IPS-18c (cell line): ENCODE measurements around the gene ARHGAP32.
"Not testable (repeated sequence)": the region's sequence is repeated elsewhere in the genome, so short reads cannot be mapped to it uniquely, and the experiment has no call there.

Experiments used
- H3K4me3 ChIP-seq: 2 replicates; pipeline ENCODE4 v1.7.0; 2013; ENCODE audit warnings: low read depth, mild to moderate bottlenecking, low read length, moderate library complexity; ENCODE audit not compliant: insufficient read depth
- H3K9me3 ChIP-seq: one replicate; pipeline ENCODE4 v1.6.1; 2013; ENCODE audit warnings: mild to moderate bottlenecking, low read length, moderate library complexity; ENCODE audit not compliant: control insufficient read depth, insufficient read depth

The ARHGAP32 gene

DNA sequence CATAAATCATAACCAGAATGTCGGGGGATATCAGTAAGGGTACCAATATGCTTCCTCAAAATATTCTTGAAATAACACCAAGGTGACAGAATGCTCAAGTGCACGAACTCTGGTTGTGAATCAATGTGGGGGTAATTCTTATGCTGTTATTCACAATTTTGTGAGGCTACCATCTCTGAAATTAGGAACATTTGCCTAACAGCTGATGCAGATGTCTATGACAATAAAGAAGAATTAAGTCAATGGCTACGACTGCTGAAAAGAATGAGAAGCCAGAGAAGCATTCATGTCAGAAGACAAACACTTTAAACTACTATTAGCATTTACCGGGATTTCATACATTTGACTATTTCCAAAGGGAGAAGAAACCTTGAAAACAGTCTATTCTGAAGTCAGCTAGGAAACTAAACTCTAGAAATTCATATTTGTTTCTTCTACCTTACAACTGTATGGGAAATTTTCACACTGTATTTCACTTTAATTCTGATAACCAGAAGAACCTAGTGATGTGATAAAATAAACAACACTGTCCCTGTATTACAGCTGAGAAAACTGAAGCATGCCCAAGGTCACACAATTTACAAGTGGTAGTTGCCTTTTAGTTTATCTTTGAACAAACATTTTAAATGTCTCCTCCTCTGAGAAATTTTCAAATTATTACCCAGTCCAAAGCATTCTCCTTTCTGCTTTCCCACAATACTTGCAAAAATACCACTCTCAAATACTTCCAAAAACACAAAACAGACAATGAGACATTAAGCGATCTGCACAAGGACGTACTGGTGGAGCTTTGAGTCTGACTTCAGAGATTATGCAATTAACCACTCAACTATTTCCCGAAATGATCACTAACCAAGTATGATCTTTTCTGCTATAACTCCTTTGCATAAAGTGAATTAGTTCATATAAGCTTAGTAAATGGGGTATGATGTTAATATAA lies 18.0 kb upstream of the ARHGAP32 start:
- Histone ChIP-seq H3K4me3 (no peak overlapping the region), H3K9me3 (no peaks in the 10 kb centered on the region)

DNA sequence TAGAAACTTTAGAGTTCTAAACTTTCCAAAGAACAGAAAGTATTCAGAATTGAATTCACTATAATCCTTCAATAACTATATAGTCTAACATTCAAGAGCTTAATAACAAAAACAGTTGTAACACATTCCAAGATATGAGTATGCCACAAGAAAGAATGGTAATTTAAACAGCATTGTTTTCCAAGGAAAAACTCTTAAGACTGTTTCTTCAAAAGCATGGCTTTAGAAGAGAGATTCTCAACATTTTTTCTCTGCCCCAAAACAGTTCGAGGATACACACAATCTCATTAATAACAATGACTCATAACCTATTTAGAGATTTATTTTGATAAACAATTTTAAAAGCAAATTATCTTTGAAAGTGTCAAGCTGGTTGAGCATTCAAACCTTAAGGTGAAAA lies 16.7 kb upstream of the ARHGAP32 start:
- no peak overlapping the region for H3K4me3 ChIP-seq
- no peaks in the 10 kb centered on the region for H3K9me3 ChIP-seq

DNA sequence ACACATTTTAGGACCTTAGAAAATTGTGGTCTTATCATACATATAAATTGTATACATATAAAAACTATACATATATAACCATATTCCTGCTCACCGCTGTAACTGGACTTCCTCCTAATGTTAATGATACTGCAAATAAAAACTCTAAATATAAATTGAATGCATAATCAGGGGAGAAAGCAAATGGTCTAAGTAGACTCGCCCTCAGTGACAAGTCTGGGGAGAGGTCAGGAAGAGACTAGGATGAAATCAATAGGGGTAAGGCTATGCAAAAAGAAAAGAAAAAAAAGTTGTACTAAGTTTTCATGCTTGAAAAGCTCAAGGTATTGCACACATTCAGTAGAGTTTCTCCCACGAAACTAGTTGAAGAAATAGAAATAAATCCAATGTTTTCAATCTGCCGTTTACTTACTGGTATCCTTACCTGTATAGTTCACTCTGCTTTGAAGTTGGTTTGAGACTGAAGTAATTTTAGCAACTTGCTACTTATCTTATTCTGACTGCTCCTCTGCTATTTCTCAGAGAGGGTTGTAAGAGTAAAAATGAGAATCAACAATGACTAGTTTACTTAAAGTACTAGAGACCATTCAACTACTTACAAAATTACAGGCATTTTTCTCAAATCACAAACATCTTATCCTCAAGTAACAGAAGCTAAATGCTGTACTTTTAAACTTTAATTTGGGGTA lies 12.2 kb upstream of the ARHGAP32 start:
- H3K9me3 ChIP-seq: peaks cover 8% of the 10 kb centered on the region
- no peak overlapping the region for H3K4me3 ChIP-seq

DNA sequence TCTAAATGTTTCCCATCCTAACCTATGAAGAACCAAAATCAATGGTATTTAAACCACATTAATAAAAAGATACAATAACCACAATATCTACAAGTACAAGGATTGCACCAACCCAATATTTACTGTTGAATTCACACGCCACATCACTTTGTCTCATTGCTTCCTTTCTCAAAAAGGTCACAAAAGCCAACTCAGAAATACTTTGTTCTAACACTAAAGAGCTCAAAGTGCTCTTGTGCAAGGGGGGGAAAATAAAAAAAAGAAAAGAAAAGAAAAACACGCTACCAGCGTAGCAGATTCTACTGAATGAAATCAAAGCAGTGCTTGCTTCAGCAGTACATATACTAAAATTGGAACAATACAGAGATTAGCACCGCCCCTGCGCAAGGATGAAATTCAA lies 10.5 kb upstream of the ARHGAP32 start:
- H3K4me3 ChIP-seq: no peak overlapping the region
- H3K9me3 ChIP-seq: peaks cover 8% of the 10 kb centered on the region

DNA sequence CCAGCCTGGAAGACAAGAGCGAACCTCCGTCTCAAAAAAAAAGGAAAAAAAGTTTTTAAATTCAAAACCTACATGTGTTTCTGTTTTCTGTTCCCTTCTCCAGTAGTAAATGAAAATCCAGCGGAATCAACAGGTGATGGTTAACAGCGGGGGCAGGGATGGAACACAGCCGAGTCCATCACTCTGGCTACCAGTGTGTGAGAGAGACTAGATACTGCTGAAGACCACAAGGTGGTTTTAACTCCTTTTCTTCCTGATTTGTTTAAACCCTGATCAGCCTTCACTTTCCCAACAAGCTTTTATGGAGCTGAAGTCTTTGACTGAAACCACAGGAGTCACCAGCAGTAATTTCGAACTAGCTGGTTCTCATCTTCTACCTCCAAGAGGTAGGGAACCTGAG lies 3.6 kb upstream of the ARHGAP32 start:
- no peak overlapping the region for H3K4me3 ChIP-seq
- peaks cover 8% of the 10 kb centered on the region for H3K9me3 ChIP-seq

DNA sequence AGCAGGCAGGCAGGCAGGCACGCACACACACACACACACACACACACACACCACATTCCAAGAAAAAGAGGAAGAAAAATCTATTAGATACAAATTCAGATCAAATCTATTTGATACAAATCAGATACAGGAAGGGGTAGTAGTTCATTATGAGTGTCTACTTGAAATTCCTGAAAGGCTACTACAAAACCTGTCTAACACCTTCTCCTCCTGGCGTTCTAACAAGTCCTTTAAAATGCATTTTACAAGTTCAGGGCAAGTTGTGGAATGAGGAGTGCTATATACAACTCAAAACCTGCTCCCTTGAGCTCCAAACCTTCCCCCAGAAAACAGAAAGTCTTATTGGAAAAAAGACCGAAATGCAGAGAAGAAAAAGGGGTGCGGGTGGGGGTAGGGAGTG lies 476 bp downstream of the ARHGAP32 start:
- Histone ChIP-seq H3K4me3 (no peak overlapping the region), H3K9me3 (no peaks in the 10 kb centered on the region)

DNA sequence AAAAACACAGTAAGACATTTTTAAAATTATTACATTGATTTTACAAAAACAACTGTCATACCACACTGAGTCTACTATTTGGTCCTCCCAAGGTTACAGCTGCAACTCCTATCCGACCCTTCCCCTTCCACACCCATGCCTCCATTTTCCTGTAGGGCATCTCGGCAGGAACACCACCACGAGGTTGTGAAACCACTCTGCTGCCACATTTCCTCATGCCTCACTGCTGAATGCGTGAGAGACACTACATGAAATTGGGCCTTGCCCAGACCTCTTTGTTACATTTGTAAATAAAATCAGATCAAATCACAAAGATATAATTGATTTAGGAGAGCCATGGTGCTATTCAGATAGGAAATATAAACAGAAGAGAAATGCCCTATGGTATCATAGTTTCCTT lies 2.0 kb downstream of the ARHGAP32 start:
- no peak overlapping the region for H3K4me3 ChIP-seq
- no peaks in the 10 kb centered on the region for H3K9me3 ChIP-seq

DNA sequence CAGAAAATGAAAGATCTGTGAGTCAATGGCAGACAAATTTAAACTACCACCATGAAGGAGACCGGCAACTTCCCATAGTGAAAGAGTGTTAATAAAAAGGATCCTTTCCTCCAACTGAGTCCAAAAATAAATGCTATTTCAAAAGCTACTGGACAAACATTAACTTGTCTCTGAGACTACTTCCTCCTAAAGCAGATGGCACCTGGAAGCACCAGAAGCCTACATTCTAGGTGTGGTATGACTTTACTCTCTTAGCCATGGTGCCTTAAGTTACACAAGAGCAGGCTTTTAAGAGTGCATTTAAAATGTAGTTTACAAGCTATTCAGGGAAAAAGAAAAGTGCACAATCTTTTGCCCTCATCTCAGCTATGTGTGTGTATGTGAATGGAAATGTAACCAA lies 2.5 kb downstream of the ARHGAP32 start:
- Histone ChIP-seq H3K4me3 (no peak overlapping the region), H3K9me3 (no peaks in the 10 kb centered on the region)

DNA sequence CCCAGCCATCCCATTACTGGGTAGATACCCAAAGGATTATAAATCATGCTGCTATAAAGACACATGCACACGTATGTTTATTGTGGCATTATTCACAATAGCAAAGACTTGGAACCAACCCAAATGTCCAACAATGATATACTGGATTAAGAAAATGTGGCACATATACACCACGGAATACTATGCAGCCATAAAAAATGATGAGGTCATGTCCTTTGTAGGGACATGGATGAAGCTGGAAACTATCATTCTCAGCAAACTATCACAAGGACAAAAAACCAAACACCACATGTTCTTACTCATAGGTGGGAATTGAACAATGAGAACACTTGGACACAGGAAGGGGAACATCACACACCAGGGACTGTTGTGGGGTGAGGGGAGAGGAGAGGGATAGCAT lies 7.0 kb downstream of the ARHGAP32 start:
- H3K9me3 ChIP-seq: not testable (repeated sequence)

DNA sequence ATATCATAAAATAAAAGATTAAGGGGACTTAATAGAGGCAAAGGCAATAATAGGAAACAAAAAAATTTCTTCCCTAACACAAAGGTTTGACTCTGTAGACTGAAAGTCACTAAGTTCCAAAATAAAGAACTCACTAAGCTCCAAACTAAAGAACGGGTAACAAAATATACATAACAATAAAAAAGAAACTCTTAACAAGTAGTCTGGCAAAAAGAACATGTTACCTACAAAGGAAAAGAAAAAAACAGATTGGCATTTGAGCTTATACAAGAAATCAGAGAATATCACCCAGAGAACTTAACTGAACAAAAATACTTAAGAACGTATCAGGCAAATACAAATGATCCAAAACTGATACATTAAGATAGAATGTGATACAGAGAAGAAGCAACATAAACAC lies 7.5 kb downstream of the ARHGAP32 start:
- Histone ChIP-seq H3K4me3 (no peak overlapping the region), H3K9me3 (no peaks in the 10 kb centered on the region)

More for the DNA sequence above, 7.0 kb downstream of the ARHGAP32 start:
- H3K4me3 ChIP-seq: not testable (repeated sequence)

DNA sequence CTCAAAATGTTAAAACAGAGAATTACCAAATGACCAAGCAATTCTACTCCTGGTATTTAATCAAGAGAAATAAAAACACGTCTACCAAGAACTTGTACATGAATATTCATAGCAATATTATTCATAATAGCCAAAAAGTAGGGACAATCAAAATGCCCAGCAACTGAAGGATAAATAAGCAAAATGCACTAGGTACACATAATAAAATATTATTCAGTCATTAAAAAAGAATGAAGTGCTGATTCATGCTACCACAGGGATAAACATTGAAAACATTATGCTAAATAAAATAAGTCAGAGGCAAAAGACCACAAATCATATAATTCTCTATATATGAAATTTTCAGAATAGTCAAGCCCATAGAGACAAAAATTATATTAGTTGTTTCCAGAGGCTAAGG lies 24.8 kb downstream of the ARHGAP32 start:
- H3K9me3 ChIP-seq: no peaks in the 10 kb centered on the region
- H3K4me3 ChIP-seq: no peak overlapping the region

DNA sequence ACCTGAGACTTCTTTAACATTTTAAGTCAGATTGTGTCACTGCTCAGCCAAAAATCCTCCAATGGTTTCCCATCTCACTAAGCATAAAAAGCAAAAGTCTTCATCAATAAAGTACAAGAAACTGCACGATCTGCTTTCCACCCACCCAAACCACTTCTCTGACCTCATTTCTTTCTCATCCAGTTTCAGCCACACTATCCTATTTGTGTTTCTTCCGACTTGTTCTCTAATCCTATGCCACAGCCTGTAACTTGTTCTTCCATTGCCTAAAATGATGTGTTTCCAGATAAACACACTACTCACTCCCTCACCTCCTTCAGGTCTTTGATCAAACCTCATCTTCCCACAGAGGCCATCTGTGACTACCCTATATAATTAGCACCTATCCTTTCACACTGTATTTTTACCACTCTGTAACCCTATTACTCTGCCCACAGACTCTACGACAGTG lies 28.4 kb downstream of the ARHGAP32 start:
- Histone ChIP-seq H3K9me3 (no peaks in the 10 kb centered on the region), H3K4me3 (no peak overlapping the region)

DNA sequence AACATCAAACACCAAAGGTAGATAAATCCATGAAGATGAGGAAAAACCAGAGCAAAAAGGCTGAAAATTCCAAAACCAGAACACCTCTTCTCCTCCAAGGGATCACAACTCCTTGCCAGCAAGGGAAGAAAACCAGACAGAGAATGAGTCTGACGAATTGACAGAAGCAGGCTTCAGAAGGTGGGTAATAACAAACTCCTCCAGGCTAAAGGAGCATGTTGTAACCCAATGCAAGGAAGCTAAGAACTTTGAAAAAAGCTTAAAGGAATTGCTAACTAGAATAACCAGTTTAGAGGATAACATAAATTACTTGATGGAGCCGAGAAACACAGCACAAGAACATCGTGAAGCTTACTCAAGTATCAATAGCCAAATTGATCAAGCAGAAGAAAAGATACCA lies 35.0 kb downstream of the ARHGAP32 start:
- not testable (repeated sequence) for H3K4me3 ChIP-seq, H3K9me3 ChIP-seq

DNA sequence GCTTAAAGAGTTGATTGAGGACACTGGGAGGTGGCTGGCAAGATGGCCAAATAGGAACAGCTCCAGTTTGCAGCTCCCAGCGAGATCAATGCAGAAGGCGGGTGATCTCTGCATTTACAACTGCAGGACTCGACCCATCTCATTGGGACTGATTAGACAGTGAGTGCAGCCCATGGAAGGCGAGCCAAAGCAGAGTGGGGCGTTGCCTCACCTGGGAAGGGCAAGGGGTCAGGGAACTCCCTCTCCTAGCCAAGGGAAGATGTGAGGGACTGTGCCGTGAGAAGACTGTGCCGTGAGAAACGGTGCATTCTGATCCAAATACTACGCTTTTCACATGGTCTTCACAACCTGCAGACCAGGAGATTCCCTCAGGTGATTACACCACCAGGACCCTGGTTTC lies 36.4 kb downstream of the ARHGAP32 start:
- H3K4me3 ChIP-seq: no peak overlapping the region
- H3K9me3 ChIP-seq: peaks cover 2% of the 10 kb centered on the region

DNA sequence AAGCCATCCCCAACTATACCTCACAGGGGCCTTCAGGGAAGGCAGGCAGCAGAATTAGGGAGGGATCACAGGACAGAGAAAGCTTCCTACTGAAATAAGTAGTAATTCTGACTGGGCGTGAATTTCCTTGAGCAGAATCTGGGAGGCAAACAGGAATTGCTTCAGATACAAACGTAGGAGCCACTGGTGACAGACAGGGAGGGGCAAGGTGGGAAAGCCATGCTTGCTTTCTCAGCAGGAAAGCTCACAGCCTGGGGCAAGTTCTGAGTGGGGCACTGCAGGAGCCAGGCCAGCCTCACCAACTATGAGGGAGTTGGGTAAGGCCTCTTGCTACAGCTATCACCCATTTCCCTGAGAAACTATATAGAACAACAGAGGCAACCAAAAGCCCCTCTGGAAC lies 43.6 kb downstream of the ARHGAP32 start:
- no peak overlapping the region for H3K4me3 ChIP-seq
- H3K9me3 ChIP-seq: no peaks in the 10 kb centered on the region

DNA sequence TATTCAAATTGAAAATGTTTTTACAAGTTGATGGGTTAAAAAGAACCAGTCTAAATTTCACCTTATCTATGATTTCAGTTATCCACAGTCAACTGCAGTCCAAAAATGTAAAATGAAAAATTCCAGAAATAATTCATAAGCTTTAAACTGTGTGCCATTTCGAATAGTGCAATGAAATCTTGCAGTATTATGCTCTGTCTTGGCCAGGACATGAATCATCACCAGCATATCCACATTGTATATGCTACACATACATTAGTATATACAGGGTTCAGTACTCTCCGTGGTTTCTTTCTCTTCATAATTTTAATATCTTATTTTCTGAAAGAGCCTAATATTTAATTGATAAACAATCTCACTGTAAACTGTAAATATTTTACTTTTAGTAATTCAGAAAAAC lies 45.9 kb downstream of the ARHGAP32 start:
- H3K4me3 ChIP-seq: no peak overlapping the region

DNA sequence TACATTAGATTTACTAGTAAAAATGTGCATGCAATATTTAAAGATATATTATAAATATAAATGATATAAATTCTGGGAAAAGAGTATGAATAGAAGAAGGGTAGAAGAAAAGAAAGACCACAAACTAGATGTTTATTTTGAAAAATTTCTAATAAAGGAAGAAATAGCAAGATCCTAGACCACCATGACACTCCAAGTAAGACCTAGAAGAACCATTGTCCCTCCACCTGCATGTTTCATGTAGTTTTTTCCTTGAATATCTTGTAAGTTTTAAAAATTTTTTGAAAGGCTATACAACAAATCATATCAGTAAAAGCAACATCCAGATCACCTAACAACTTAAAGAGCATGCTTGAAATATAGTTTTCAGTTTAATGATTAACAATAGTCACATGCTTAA lies 46.8 kb downstream of the ARHGAP32 start:
- H3K4me3 ChIP-seq: no peak overlapping the region
- no peaks in the 10 kb centered on the region for H3K9me3 ChIP-seq

More for the DNA sequence above, 45.9 kb downstream of the ARHGAP32 start:
- no peaks in the 10 kb centered on the region for H3K9me3 ChIP-seq

DNA sequence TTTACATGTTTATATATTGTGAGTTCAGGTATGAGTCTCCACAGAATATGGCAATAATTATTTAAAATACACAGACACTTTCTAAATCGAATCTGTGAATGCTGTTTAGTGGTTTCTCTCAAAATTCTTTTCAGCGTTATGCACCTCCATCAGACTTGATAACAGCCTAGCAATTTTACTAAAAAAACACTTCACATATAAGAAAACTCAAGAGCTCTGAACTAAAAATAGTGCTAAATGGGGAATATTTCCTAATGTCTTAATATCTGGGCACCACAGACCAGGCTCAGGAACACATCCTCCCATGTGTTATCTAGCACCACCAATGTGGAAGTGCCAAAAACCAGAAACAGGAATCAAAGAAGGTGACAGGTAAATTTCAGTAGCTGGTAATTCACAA lies 47.9 kb downstream of the ARHGAP32 start:
- H3K9me3 ChIP-seq: no peaks in the 10 kb centered on the region
- no peak overlapping the region for H3K4me3 ChIP-seq
